NCI-H2227 (cell line): Measurements from ENCODE around the gene MLX.
"Not testable (repeated sequence)": the region's sequence is repeated elsewhere in the genome, so short reads cannot be mapped to it uniquely, and the experiment has no call there.

ENCODE experiments used
- DNase-seq: peaks from one replicate; lab custom pipeline; 2025; ENCODE audit not compliant: unreplicated experiment; lab: John Stamatoyannopoulos, UW

Gene MLX

GRCh38 chr17:42536372-42537155 is 30.3 kb upstream of the MLX start:
- peak; percentile 88 for DNase-seq

- DNase-seq, result no peak
These were observed 29.6 kb upstream of the MLX start for GRCh38 chr17:42537156-42537805.

GRCh38 chr17:42537826-42538451 is 29.0 kb upstream of the MLX start:
- no peak for DNase-seq

- DNase-seq, result no peak
These were observed 28.4 kb upstream of the MLX start for GRCh38 chr17:42538482-42538881.

- DNase-seq, result not testable (repeated sequence)
These were observed 26.3 kb upstream of the MLX start for GRCh38 chr17:42540558-42540957.

- DNase-seq, result no peak
These were observed 25.7 kb upstream of the MLX start for GRCh38 chr17:42541041-42541833.

GRCh38 chr17:42543190-42544079 is 23.5 kb upstream of the MLX start:
- no peak for DNase-seq

- DNase-seq, result no peak
These were observed 22.0 kb upstream of the MLX start for GRCh38 chr17:42544874-42545283.

GRCh38 chr17:42545755-42546505 is 21.0 kb upstream of the MLX start:
- DNase-seq, result not testable (repeated sequence)

- no peak for DNase-seq
These were observed 19.9 kb upstream of the MLX start for GRCh38 chr17:42547001-42547461.

GRCh38 chr17:42547698-42548069 is 19.2 kb upstream of the MLX start:
- DNase-seq, result no peak

GRCh38 chr17:42548070-42548837 is 18.6 kb upstream of the MLX start:
- DNase-seq, result no peak

GRCh38 chr17:42548993-42549755 is 17.7 kb upstream of the MLX start:
- no peak for DNase-seq

GRCh38 chr17:42552736-42553135 is 14.2 kb upstream of the MLX start, which contains the start of gene HSD17B1:
Gene HSD17B1, plus strand, starts transcription at chr17:42552923. Its CDS starts 11 bp downstream, at chr17:42552934.
- not testable (repeated sequence) for DNase-seq

- peak; percentile 59 for DNase-seq
These were observed 13.6 kb upstream of the MLX start for GRCh38 chr17:42553161-42553818.

GRCh38 chr17:42553866-42554249 is 13.0 kb upstream of the MLX start:
- no peak for DNase-seq
